Endothelial cell of umbilical vein (primary cell): ENCODE results near the gene TOP3B. TPM values are rescaled to one million over a fixed set of nuclear protein-coding genes. Genes with fewer than 3 reads are reported as not detected.

Source experiments
- BruUV-seq: library from RNA; stranded (reverse); fragments of 400-500 nt; replicated peaks from 2 replicates; lab custom pipeline; 2021; lab: Mats Ljungman, UMichigan
- CTCF ChIA-PET: fragments of 300-600, 350-600 bp; sonication (Branson Sonifier 250); formaldehyde crosslinking; loops from one replicate; lab custom pipeline; 2021; ENCODE audit warnings: antibody characterized with exemption, inconsistent platforms; lab: Charles Lee
- POLR2A ChIA-PET: fragments of 300-600, 350-600 bp; sonication (Branson Sonifier 250); formaldehyde crosslinking; loops from one replicate; lab custom pipeline; 2021; ENCODE audit warnings: antibody characterized with exemption, inconsistent platforms; lab: Charles Lee
- DNase-seq: peaks from one replicate; pipeline ENCODE4 v3.0.0-alpha.2; 2011; ENCODE audit warnings: low read depth, low spot score
- FAIRE-seq: peaks from 2 replicates; lab custom pipeline; 2011; peaks lifted over from hg19 to GRCh38; lab: Jason Lieb, UNC
- H2AFZ ChIP-seq: 2 replicates; pipeline ENCODE4 v1.6.0; 2012; ENCODE audit warnings: low read depth, low read length, control low read depth, inconsistent platforms
- H3K27ac ChIP-seq: 2 replicates; pipeline ENCODE4 v1.5.1; 2011; ENCODE audit warnings: low read depth, mild to moderate bottlenecking, control low read depth, low read length, moderate library complexity; ENCODE audit not compliant: insufficient read depth
- H3K27me3 ChIP-seq, 2 experiments: 2 replicates each; pipeline versions ENCODE4 v1.6.0 to v1.6.1; 2011; ENCODE audit warnings: low read length in 2 of 2, mixed read lengths in 1 of 2; ENCODE audit not compliant: control insufficient read depth in 2 of 2, insufficient read depth in 2 of 2
- H3K36me3 ChIP-seq, 2 experiments: 2 replicates in 1 of 2; 3 replicates in 1 of 2; pipeline ENCODE4 v1.5.1; 2011; ENCODE audit warnings: low read length in 2 of 2, mild to moderate bottlenecking in 1 of 2, moderate library complexity in 1 of 2; ENCODE audit not compliant: control insufficient read depth in 2 of 2, insufficient read depth in 2 of 2; ENCODE audit errors: extremely low read depth in 1 of 2
- H3K4me1 ChIP-seq: 3 replicates; pipeline ENCODE4 v1.5.1; 2011; ENCODE audit warnings: mild to moderate bottlenecking, low read length; ENCODE audit not compliant: control insufficient read depth, insufficient read depth; ENCODE audit errors: extremely low read depth
- H3K4me2 ChIP-seq: 2 replicates; pipeline ENCODE4 v1.6.1; 2011; ENCODE audit warnings: low read length, control low read depth, mixed read lengths; ENCODE audit not compliant: insufficient read depth
- H3K4me3 ChIP-seq, 3 experiments: fragments of 200-600 bp in 1 of 3; sonication (generic), shearing (Covaris generic) in 1 of 3; replicated peaks in 1 of 3; 2 replicates each; pipeline ENCODE4 v1.5.1; 2011 to 2016; ENCODE audit warnings: control low read depth in 3 of 3, low read length in 3 of 3, mild to moderate bottlenecking in 2 of 3, inconsistent platforms in 1 of 3, low read depth in 1 of 3, moderate library complexity in 1 of 3; ENCODE audit not compliant: insufficient read depth in 1 of 3
- H3K79me2 ChIP-seq: 2 replicates; pipeline ENCODE4 v1.6.0; 2012; ENCODE audit warnings: low read length, inconsistent platforms; ENCODE audit not compliant: control insufficient read depth, insufficient read depth
- H3K9ac ChIP-seq: replicated peaks from 2 replicates; pipeline ENCODE3; 2011; ENCODE audit warnings: low read length, control low read depth; ENCODE audit not compliant: insufficient read depth; ENCODE audit errors: extremely low read depth
- H3K9me1 ChIP-seq: replicated peaks from 3 replicates; pipeline ENCODE4 v1.6.0; 2011; ENCODE audit warnings: mild to moderate bottlenecking, low read length; ENCODE audit not compliant: control insufficient read depth, insufficient read depth; ENCODE audit errors: extremely low read depth
- H3K9me3 ChIP-seq: replicated peaks from 2 replicates; pipeline ENCODE4 v1.5.1; 2012; ENCODE audit warnings: low read length, inconsistent platforms; ENCODE audit not compliant: control insufficient read depth, insufficient read depth
- H4K20me1 ChIP-seq: replicated peaks from 2 replicates; pipeline ENCODE3; 2011; ENCODE audit warnings: mild to moderate bottlenecking, low read length; ENCODE audit not compliant: control insufficient read depth, insufficient read depth; ENCODE audit errors: extremely low read depth
- GATA2 ChIP-seq: IDR thresholded peaks from 2 replicates; pipeline ENCODE4 v1.7.0; 2011; ENCODE audit warnings: low read depth, mild to moderate bottlenecking, moderate library complexity, mixed read lengths, low read length; ENCODE audit not compliant: insufficient read length, insufficient read depth
- POLR2A ChIP-seq: IDR thresholded peaks from 2 replicates; pipeline ENCODE4 v1.6.1; 2012; ENCODE audit warnings: low read depth, mild to moderate bottlenecking, control low read depth, low read length
- POLR2AphosphoS5 ChIP-seq: IDR thresholded peaks from 2 replicates; pipeline ENCODE4 v1.6.1; 2012; ENCODE audit warnings: low read depth, mild to moderate bottlenecking, control low read depth, low read length, moderate library complexity; ENCODE audit not compliant: insufficient read depth
- dilution Hi-C: fragments of 300-500 bp; cut with MboI; formaldehyde crosslinking; loops from one replicate; pipeline ENCODE4 v1.15.0; 2019; ENCODE audit warnings: low sequenced_read_pairs; ENCODE audit not compliant: extremely low pct_ligation_motif_present
- intact Hi-C: fragments of 100-400 bp; cut with micrococcal nuclease; formaldehyde crosslinking; loops from one replicate; pipeline ENCODE4 v1.10.0; 2022
- polyA plus RNA-seq, 4 experiments: library from polyadenylated mRNA; depleted of rRNA in 3 of 4; stranded (reverse) in 3 of 4; unstranded in 1 of 4; fragments of >200 nt; gene quantifications; 2 replicates each; pipeline versions ENCODE4 v1.2.1 to v1.2.3, GENCODE V29; 2011 to 2012; ENCODE audit warnings: missing spikeins in 1 of 4
- total RNA-seq: library from RNA; stranded (reverse); gene quantifications from 2 replicates; pipeline ENCODE4 v1.2.3, GENCODE V29; 2021

TOP3B gene
- total and polyA plus RNA-seq, 2 donors (not counting 3 experiments of a cell fraction or from before 2014, with no cell fraction given): 25.2 to 56.5 TPM

DNA sequence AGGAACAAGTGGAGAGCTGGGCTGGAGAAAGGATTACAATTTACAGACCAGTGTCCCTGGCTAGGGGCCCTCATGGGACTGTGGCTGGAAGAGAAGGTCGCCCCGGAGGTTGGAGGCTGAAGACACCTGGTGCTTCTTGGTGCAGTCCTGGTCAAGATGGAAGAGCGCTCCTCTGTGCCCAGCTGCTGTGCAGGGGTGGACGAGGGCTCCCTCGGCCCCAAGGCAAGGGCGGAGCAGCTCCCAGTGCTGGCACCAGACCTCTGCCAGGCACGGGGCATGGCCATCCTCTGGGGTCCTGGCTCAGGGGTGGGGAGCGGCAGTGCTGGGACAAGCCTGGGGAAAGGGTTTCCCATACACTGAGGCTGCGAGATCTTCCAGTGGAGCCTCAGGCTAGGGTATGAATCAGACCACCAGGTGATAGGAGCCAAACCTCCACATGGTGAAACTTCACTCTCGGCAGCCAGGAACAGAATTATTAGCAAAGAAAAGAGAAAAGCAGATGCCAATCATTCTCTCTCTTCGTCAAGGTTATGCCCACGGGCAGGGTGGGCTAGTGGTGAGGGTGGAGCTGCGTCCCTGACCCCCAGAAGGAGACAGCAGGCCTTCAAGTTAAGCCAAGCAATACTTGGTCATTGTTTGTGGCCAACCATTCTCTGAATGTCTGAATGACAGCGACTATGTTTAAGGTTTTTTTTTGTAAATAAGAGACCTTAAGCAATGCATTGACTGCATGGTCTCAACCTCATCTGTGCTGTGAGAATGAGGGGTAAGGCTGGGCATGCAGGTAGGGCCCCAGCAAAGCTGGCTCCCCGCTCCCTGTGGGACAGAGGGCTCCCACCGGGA, 62.0 kb downstream of the TOP3B start:
- Histone ChIP-seq H3K36me3 (peaks cover 9 to 28% of the 10 kb centered on the region in 2 experiments), H3K9me3 (no peaks in the 10 kb centered on the region), H3K9ac (no peak overlapping the region), H3K4me1 (no peaks in the 10 kb centered on the region), H2AFZ (no peak overlapping the region), H3K79me2 (no peaks in the 10 kb centered on the region), H3K27me3 (no peaks in the 10 kb centered on the region), H3K9me1 (no peaks in the 10 kb centered on the region), H3K27ac (no peak overlapping the region), H3K4me3 (no peak overlapping the region), H4K20me1 (peaks cover 3% of the 10 kb centered on the region), H3K4me2 (no peak overlapping the region)
- ChIA-PET CTCF (no interaction called here), POLR2A (no interaction called here)
- dilution Hi-C loops (no loop called here), intact Hi-C loops (no loop called here)
- no TSS peak for BruUV-seq
- no peak for TF ChIP-seq POLR2A
- peak; percentile 16 for TF ChIP-seq POLR2AphosphoS5
- DNase-seq: no peak
- no peak for FAIRE-seq

DNA sequence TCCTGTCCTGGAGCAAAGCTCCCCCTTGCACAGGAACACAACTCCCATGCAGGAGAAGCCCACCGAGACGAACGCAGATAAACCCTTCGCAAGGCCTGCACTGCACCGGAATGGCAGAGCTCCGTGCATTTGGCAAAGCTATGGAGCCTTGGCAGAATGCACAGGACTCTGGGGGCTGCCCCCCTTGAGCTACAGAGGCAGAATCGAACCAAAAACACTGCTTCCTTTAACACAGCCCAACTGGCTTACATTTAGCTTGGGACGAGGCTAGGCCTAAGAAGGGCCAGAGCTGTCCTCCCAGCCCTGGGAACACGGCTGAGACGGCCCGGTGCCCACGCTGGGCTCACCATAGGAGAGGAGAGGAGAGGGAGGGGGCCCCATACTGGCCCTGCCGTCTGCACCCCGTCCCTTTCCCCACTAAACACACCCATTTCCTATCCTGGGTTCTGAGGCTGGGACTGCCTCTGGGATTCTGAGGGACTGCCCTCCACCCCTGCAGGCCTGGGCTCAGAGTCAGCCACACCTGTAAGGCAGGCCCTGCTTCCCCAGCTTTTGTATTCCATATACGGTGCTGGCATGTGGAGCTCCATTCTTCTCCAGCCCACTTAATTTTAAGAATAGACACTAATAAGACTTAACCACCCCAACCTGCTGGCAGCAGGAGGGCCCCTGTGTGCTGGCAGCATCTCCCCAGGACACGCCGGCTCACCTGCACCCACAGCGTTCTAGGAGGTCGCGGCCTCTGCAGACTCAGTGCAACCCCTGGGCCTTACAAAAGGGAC, 62.9 kb downstream of the TOP3B start:
- Histone ChIP-seq H4K20me1 (peaks cover 3% of the 10 kb centered on the region), H3K79me2 (no peaks in the 10 kb centered on the region), H3K27me3 (no peaks in the 10 kb centered on the region), H3K9me1 (no peaks in the 10 kb centered on the region), H3K4me3 (no peak overlapping the region), H3K9me3 (no peaks in the 10 kb centered on the region), H3K4me1 (no peaks in the 10 kb centered on the region), H3K27ac (no peak overlapping the region), H2AFZ (no peak overlapping the region), H3K36me3 (peaks cover 9 to 22% of the 10 kb centered on the region in 2 experiments), H3K9ac (no peak overlapping the region), H3K4me2 (no peak overlapping the region)
- no peak for DNase-seq
- FAIRE-seq: no peak
- dilution Hi-C loops: no loop called here
- POLR2A ChIA-PET: no interaction called here
- intact Hi-C loops: no loop called here
- TSS peak; percentile 24 for BruUV-seq
- no peak for TF ChIP-seq GATA2
- CTCF ChIA-PET: no interaction called here
